ENCODE measurements around the gene TCEAL3.

The TCEAL3 gene

DNA sequence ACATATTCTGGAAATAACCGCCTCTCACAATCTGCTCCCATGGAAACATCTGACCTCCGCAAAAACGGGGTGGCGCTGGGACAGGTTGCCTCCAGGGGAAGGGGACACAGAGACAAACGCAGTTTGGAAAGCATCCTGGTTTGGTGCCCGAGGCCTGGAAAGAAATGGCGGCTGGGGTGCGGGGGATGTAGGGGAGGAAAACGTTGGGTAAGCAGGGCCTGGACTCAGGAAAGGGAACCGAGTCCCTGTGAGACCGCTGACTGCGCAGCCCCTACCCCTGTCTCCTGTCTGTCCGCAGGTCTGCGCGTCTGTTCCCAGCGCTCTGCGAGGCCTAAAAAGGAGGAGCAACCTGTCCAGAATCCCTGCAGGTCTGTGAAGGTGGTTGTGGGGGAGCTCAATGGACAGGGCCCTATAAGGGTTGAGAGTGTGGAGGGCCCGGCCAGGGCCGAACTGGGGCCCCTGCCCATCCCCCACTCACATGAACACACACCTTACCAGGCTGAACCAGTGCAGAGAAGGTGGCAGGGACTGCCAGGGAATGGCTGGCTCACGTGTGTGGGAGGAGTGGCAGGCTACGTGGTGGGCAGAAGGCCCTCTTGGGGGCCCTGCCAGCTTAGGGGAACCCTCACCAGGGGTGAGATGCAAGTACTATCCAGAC, 672 bp downstream of the TCEAL3 start:
- peak overlapping the region; percentile 71 for H3K4me3 ChIP-seq (replicated peaks; ENCODE audit: low read depth, low read length)
- TF ChIP-seq, protein P1, sequence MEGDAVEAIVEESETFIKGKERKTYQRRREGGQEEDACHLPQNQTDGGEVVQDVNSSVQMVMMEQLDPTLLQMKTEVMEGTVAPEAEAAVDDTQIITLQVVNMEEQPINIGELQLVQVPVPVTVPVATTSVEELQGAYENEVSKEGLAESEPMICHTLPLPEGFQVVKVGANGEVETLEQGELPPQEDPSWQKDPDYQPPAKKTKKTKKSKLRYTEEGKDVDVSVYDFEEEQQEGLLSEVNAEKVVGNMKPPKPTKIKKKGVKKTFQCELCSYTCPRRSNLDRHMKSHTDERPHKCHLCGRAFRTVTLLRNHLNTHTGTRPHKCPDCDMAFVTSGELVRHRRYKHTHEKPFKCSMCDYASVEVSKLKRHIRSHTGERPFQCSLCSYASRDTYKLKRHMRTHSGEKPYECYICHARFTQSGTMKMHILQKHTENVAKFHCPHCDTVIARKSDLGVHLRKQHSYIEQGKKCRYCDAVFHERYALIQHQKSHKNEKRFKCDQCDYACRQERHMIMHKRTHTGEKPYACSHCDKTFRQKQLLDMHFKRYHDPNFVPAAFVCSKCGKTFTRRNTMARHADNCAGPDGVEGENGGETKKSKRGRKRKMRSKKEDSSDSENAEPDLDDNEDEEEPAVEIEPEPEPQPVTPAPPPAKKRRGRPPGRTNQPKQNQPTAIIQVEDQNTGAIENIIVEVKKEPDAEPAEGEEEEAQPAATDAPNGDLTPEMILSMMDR (IDR thresholded peaks at IDR 0.05; ENCODE audit: low read length, missing control alignments): no peak
- DNase-seq (ENCODE audit: low read depth): no peak

DNA sequence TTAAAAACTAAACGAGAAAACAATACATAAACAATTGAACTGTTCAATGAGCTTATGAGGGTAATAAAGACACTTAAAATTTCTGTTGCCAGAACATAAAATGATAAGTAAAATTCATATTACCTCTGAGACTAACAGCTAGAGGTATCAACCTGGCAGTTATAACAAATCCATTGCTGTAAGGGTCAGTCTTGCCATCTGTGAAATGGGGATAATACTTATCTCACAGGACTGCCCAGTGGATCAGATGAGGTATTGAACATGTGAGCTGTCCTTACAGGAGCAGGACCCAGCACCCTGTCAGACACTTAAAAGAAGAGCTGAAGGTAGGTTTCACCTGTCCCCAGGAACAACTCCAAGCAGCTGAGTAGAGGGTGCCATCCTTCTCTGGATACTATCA, 2.5 kb downstream of the TCEAL3 start:
- H3K4me3 ChIP-seq (replicated peaks; ENCODE audit: low read depth, low read length): no peak overlapping the region
- TF ChIP-seq, protein P1 (IDR thresholded peaks at IDR 0.05; ENCODE audit: low read length, missing control alignments): no peak
- DNase-seq (ENCODE audit: low read depth): no peak

DNA sequence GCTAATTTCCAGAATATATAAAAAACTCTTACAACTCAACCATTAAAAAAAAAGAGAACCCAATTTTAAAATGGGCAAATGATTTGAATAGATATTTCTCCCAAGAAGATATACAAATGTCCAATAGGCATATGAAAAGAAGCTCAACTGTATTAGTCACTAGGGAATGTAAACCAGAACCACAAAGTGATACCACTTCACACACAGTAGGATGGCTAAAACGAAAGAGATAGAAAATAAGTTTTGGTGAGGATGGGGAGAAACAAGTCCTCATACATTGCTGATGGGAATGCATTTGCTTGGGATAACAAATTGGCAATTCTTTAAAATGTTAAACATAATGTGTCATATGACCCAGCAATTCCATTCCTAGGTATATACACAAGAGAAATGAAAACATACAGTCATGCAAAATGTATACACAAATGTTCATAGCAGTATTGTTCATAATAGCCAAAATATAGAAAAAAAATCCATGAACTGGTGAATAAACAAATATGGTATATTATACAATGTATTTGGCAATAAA, 5.7 kb downstream of the TCEAL3 start:
- no peak for DNase-seq (ENCODE audit: low read depth)
- H3K4me3 ChIP-seq (replicated peaks; ENCODE audit: low read depth, low read length): no peak overlapping the region
- TF ChIP-seq, protein P1 (IDR thresholded peaks at IDR 0.05; ENCODE audit: low read length, missing control alignments): no peak

DNA sequence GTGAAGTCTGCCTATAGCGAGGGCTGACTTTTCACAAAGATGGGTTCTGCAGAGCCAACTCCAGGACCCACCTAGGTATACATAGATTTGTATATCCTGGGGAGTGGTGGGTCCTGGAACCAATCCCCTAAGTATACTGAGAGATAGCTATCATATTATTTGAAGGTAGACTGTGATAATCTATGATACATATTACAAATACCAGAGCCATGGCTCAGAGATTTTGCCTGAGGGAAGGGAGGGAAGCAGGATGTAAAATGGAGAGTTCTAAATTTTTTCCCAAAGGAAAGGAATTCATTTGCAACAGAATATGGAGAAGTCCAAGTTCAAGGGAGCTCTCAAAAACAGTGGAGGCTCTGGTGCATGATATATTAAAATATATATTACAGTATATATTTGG, 7.2 kb downstream of the TCEAL3 start:
- H3K4me3 ChIP-seq (replicated peaks; ENCODE audit: low read depth, low read length): no peak overlapping the region
- DNase-seq (ENCODE audit: low read depth): no peak
- TF ChIP-seq, protein P1 (IDR thresholded peaks at IDR 0.05; ENCODE audit: low read length, missing control alignments): no peak

DNA sequence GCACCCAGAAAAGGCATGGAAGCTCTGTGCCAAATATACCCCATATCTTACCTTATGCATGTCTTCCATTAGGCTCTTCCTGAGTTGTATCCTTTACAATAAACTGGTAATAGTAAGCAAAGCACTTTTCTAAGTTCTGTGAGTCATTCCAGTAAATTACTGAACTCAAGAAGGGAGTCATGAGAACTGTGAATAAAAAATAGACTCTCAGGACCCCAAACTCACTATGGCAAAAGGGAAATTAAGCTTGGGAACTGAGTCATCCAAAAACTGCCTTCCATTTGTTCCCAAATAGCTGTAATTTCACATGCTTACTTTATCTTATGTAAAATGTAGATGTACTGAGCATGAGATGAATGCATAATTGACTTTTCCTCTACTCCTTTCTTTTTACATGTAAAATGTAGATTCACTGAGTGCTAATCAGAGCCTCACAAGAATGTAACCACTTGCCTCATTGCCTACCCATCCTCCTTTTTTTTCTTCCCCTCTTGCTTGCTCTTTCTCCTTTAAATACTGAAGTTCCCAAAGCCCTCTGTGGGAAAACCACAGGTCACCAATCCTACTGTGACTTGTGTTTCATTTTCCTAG, 8.1 kb downstream of the TCEAL3 start:
- no peak for DNase-seq (ENCODE audit: low read depth)
- TF ChIP-seq, protein P1 (IDR thresholded peaks at IDR 0.05; ENCODE audit: low read length, missing control alignments): no peak
- no peak overlapping the region for H3K4me3 ChIP-seq (replicated peaks; ENCODE audit: low read depth, low read length)

DNA sequence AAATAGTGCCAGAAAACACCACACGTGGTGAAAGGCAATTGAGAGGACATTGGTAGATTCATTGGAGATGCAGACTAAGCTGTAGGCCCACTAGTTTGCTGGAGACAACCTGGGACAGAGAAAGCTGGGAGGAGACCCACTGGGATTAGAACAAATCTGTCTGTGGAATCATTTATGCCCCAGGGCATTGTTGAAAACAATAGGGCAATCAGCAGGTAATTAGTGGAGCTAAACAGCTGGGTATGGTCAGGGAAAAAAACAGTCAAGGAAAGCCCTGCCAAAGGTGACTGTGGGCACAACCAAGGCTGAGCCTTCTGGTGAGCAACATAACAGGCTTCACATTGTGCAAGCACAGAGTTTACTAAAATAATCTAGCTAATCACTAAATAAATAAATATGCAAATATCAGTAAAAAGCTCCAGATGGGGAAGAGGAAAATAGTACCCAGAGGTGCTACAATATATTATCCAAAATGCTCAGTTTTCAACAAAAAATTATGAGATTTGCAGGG, 9.0 kb downstream of the TCEAL3 start:
- no peak for DNase-seq (ENCODE audit: low read depth)
- TF ChIP-seq, protein P1 (IDR thresholded peaks at IDR 0.05; ENCODE audit: low read length, missing control alignments): no peak
- H3K4me3 ChIP-seq (replicated peaks; ENCODE audit: low read depth, low read length): no peak overlapping the region

All from fibroblast of pulmonary artery (primary cell).